GM10266 (cell line): ENCODE measurements around the gene TNFRSF11A.

Experiments
- DNase-seq: peaks from one replicate; pipeline ENCODE4 v3.0.0; 2012; ENCODE audit errors: extremely low spot score
- TF ChIP-seq, protein P1 (sequence below): IDR thresholded peaks from 2 replicates; pipeline ENCODE4 v1.5.1; 2012; ENCODE audit warnings: mild to moderate bottlenecking, low read depth; ENCODE audit not compliant: control insufficient read depth, insufficient read depth; ENCODE audit errors: missing control alignments

The TNFRSF11A gene

DNA sequence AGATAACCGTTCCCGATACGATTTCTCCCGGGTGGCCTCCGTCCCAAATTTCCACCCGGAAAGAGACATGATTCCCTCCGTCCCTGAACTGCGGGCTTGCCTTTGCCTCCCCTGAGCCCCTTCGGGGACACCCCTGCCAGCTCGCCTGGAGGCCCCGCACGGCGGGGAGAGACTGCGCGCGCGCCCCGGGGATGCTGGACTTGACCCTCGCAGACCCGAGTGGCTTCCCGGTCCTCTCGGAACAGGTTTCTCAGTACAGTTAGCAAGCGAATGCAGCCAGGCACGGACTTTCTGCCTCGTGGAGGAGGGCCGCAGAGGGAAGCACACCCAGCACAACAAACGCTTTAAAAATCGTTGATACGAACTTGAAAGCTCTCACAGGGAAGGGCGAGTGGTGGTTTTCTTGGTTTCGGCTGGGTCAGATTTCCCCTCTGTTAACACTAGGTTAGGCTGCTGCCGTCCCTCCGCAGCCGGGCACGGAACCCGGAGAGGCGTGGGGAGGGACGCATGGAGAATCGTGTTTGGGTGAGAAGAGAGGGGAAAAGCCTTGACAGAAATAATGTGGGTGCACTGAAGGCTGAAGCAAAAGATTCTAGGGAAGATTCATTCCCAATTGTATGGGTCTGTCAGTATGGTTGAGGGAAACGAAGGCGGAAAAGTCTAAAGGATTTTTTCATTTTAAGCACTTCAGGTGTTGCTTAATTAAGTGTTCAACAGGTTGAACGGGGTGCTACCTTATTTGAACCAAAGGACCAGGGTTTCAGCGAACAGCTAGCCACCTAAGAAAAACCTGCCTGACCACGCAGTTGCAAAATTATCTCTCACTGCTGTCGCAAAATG is 916 bp downstream of the TNFRSF11A start:
- peak; percentile 57 for DNase-seq

DNA sequence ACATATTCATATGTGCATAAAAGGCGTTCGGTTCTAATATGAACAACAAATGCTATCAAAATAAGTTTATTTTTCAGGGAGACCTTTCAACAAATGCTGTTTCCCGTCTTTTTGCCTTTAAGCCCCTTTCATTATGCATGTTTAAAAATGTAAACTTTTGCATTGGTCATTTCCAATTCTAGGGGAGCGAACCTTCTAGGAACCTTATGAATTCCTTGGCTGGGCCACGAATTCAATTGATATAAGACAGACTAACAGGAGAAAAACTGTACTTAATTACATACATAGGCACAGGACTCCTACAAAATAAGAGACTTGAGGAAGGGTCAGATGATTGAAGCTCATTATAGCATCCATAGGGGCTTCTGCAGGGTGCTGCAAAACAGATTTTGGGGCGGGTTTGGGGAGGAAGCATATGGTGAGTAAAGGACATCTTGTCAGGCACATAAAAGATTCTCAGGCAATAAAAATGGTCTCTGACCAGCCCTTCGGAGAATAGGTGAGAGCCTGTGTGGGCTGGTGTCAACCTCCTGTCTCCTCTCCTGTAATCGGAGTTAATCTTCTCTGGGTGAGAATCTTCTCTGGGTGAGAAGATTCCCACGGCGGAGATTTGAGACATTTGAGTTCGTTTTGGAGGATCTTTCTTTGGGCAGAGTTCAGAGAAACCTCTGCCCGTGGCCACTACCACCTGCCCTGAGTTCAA is 1.7 kb downstream of the TNFRSF11A start:
- TF ChIP-seq, protein P1, sequence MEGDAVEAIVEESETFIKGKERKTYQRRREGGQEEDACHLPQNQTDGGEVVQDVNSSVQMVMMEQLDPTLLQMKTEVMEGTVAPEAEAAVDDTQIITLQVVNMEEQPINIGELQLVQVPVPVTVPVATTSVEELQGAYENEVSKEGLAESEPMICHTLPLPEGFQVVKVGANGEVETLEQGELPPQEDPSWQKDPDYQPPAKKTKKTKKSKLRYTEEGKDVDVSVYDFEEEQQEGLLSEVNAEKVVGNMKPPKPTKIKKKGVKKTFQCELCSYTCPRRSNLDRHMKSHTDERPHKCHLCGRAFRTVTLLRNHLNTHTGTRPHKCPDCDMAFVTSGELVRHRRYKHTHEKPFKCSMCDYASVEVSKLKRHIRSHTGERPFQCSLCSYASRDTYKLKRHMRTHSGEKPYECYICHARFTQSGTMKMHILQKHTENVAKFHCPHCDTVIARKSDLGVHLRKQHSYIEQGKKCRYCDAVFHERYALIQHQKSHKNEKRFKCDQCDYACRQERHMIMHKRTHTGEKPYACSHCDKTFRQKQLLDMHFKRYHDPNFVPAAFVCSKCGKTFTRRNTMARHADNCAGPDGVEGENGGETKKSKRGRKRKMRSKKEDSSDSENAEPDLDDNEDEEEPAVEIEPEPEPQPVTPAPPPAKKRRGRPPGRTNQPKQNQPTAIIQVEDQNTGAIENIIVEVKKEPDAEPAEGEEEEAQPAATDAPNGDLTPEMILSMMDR: no peak

More for the DNA sequence above, 916 bp downstream of the TNFRSF11A start:
- TF ChIP-seq, protein P1: no peak

DNA sequence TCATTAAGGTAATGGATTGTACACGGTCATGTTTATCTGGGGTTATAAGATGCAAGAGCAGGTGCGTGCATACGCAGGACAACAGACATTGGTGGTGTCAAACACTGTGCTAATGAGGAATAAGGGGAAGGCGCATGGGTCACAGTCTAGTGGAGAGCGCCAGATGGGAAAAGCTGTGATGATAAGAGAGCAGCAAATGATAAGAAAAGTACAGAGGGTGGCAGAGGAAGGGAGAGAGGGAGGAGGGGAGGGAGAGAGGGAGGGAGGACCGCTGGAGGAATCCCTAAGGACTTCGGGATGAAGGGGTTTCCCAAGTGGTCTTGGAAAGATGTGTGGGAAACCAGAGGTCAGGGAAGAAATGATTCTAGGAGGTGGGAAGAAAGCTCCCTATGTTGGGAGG is 2.9 kb downstream of the TNFRSF11A start:
- DNase-seq: no peak
- TF ChIP-seq, protein P1: no peak

More for the DNA sequence above, 1.7 kb downstream of the TNFRSF11A start:
- no peak for DNase-seq

DNA sequence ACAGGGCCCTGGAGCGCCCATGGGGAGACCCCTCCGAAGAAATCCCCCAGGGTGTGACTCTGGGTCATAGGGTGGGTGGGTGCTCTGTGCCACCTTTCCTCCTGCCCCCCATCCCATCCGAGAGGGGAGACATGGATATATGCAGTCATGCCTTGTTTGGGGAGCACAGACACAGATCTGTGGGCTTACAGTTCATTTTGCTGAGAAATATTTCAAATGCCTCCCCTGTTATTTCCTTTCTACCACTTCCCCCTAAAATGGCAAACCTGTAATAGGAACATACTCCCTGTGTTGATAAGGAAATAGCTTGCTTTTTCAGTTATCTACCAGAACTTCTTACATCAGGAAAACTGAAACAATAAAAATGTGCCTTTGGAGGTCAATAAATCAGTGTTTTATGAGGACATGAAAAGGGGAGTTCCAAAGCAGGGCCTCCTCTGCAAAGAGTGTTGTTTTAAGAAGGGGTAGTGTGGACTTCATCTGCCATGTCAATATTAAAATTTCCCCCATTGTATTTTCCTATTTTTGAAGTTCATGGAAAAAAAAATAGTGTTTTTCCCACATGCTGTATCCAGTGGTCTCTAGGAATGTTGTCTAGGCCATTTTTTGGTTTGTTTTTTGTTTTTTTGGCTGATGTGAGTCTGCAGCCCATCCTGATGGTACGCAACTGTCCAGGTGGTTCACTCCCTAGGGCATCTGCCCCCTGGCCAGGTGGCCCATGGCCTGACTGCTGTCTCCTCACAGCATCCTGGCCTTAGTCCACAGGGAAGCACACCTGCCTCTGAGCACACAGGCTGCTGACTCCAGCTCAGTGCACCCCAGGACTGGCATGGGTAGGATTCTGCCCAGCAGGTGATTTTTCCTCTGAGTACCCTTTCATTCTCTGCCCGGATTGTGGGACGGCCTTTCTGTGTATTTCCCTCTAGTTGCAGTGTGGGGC is 3.7 kb downstream of the TNFRSF11A start:
- TF ChIP-seq, protein P1: no peak
- no peak for DNase-seq

- DNase-seq: no peak
- TF ChIP-seq, protein P1: no peak
Measured at GRCh38 chr18:62329691-62330454, 4.8 kb downstream of the TNFRSF11A start.

DNA sequence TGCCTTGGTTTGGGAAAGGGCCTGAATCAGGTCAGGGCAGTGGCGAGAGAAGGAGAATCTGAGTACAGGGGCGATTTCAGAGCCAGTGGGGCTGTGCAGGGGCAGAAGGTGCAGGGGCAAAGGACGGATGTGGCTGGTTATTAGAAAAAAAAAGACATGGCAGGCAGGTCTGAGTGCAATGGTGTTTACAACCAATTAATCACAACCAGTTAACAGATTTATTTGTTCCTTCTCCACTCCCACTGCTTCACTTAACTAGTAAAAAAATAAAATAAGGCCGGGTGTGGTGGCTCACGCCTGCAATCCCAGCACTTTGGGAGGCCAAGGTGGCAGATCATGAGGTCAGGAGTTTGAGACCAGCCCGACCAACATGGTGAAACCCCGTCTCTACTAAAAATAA is 5.5 kb downstream of the TNFRSF11A start:
- TF ChIP-seq, protein P1: no peak
- DNase-seq: no peak
